ENCODE data around the gene GRIA2. TPM values are rescaled to one million over a fixed set of nuclear protein-coding genes. Genes with fewer than 3 reads are reported as not detected.

Gene GRIA2
- polyA plus RNA-seq, 2 donors: 0.01 to 0.14 TPM

GRCh38 chr4:157221426-157221894, 932 bp downstream of the GRIA2 start:
- 9 to 10% methylated on average over 24 of the region's 24 CpGs for WGBS, 2 donors
- H3K4me3 ChIP-seq (ENCODE audit: low read depth in 1 of 2, low read length in 2 of 2): no peak overlapping the region
- peaks cover 4 to 9% of the 10 kb centered on the region in 2 donors for H3K27me3 ChIP-seq (ENCODE audit: control insufficient read depth in 1 of 2, insufficient read depth in 2 of 2, low read length in 2 of 2)

GRCh38 chr4:157221895-157222770, 1.6 kb downstream of the GRIA2 start:
- H3K27ac ChIP-seq (ENCODE audit: low read depth in 2 of 2, low read length in 1 of 2): no peak overlapping the region
- peaks cover 4 to 6% of the 10 kb centered on the region in 2 donors for H3K4me1 ChIP-seq (ENCODE audit: control insufficient read depth in 2 of 2, insufficient read depth in 2 of 2, low read length in 1 of 2)
- peaks cover 4 to 9% of the 10 kb centered on the region in 2 donors for H3K27me3 ChIP-seq (ENCODE audit: control insufficient read depth in 1 of 2, insufficient read depth in 2 of 2, low read length in 2 of 2)
- WGBS, 2 donors: 4 to 7% methylated on average over 57 to 59 of the region's 59 CpGs
- H3K36me3 ChIP-seq (ENCODE audit: control insufficient read depth in 2 of 2, insufficient read depth in 2 of 2, low read length in 1 of 2): no peaks in the 10 kb centered on the region
- H3K4me3 ChIP-seq (ENCODE audit: low read depth in 1 of 2, low read length in 2 of 2): peak overlapping the region in 1 of 2 donors; percentile 13
- peaks cover 0 to 7% of the 10 kb centered on the region in 2 donors for H3K9me3 ChIP-seq (ENCODE audit: control insufficient read depth in 2 of 2, insufficient read depth in 1 of 2, low read depth in 1 of 2, low read length in 1 of 2)

More at GRCh38 chr4:157221426-157221894, 932 bp downstream of the GRIA2 start:
- Histone ChIP-seq H3K4me1 (ENCODE audit: control insufficient read depth in 2 of 2, insufficient read depth in 2 of 2, low read length in 1 of 2) (peaks cover 4 to 6% of the 10 kb centered on the region in 2 donors), H3K9me3 (ENCODE audit: control insufficient read depth in 2 of 2, insufficient read depth in 1 of 2, low read depth in 1 of 2, low read length in 1 of 2) (peaks cover 0 to 7% of the 10 kb centered on the region in 2 donors), H3K36me3 (ENCODE audit: control insufficient read depth in 2 of 2, insufficient read depth in 2 of 2, low read length in 1 of 2) (no peaks in the 10 kb centered on the region), H3K27ac (ENCODE audit: low read depth in 2 of 2, low read length in 1 of 2) (no peak overlapping the region)

GRCh38 chr4:157222771-157223160, 2.2 kb downstream of the GRIA2 start:
- 8% methylated on average over 15 of the region's 15 CpGs for WGBS, 2 donors
- no peaks in the 10 kb centered on the region for H3K36me3 ChIP-seq (ENCODE audit: control insufficient read depth in 2 of 2, insufficient read depth in 2 of 2, low read length in 1 of 2)
- peak overlapping the region in 1 of 2 donors; percentile 13 for H3K4me3 ChIP-seq (ENCODE audit: low read depth in 1 of 2, low read length in 2 of 2)
- peaks cover 4 to 9% of the 10 kb centered on the region in 2 donors for H3K27me3 ChIP-seq (ENCODE audit: control insufficient read depth in 1 of 2, insufficient read depth in 2 of 2, low read length in 2 of 2)
- H3K4me1 ChIP-seq (ENCODE audit: control insufficient read depth in 2 of 2, insufficient read depth in 2 of 2, low read length in 1 of 2): peaks cover 4 to 6% of the 10 kb centered on the region in 2 donors
- H3K27ac ChIP-seq (ENCODE audit: low read depth in 2 of 2, low read length in 1 of 2): no peak overlapping the region
- peaks cover 0 to 7% of the 10 kb centered on the region in 2 donors for H3K9me3 ChIP-seq (ENCODE audit: control insufficient read depth in 2 of 2, insufficient read depth in 1 of 2, low read depth in 1 of 2, low read length in 1 of 2)

- no peak overlapping the region for H3K4me3 ChIP-seq (ENCODE audit: low read depth in 1 of 2, low read length in 2 of 2)
- peaks cover 4 to 9% of the 10 kb centered on the region in 2 donors for H3K27me3 ChIP-seq (ENCODE audit: control insufficient read depth in 1 of 2, insufficient read depth in 2 of 2, low read length in 2 of 2)
- peaks cover 4 to 6% of the 10 kb centered on the region in 2 donors for H3K4me1 ChIP-seq (ENCODE audit: control insufficient read depth in 2 of 2, insufficient read depth in 2 of 2, low read length in 1 of 2)
- H3K27ac ChIP-seq (ENCODE audit: low read depth in 2 of 2, low read length in 1 of 2): no peak overlapping the region
- H3K36me3 ChIP-seq (ENCODE audit: control insufficient read depth in 2 of 2, insufficient read depth in 2 of 2, low read length in 1 of 2): no peaks in the 10 kb centered on the region
- peaks cover 0 to 7% of the 10 kb centered on the region in 2 donors for H3K9me3 ChIP-seq (ENCODE audit: control insufficient read depth in 2 of 2, insufficient read depth in 1 of 2, low read depth in 1 of 2, low read length in 1 of 2)
- 59 to 71% methylated on average over 1 of the region's 1 CpG for WGBS, 2 donors
These were observed 2.9 kb downstream of the GRIA2 start for GRCh38 chr4:157223456-157223855.

- 61 to 62% methylated on average over 2 of the region's 2 CpGs for WGBS, 2 donors
- Histone ChIP-seq H3K4me1 (ENCODE audit: control insufficient read depth in 2 of 2, insufficient read depth in 2 of 2, low read length in 1 of 2) (peaks cover 4 to 5% of the 10 kb centered on the region in 2 donors), H3K4me3 (ENCODE audit: low read depth in 1 of 2, low read length in 2 of 2) (no peak overlapping the region)
These were observed 4.6 kb downstream of the GRIA2 start for GRCh38 chr4:157225096-157225495.

GRCh38 chr4:157226035-157226434, 5.5 kb downstream of the GRIA2 start:
- Histone ChIP-seq H3K4me1 (ENCODE audit: control insufficient read depth in 2 of 2, insufficient read depth in 2 of 2, low read length in 1 of 2) (peaks cover 0 to 3% of the 10 kb centered on the region in 2 donors), H3K36me3 (ENCODE audit: control insufficient read depth in 2 of 2, insufficient read depth in 2 of 2, low read length in 1 of 2) (no peaks in the 10 kb centered on the region), H3K27me3 (ENCODE audit: control insufficient read depth in 1 of 2, insufficient read depth in 2 of 2, low read length in 2 of 2) (peaks cover 0 to 6% of the 10 kb centered on the region in 2 donors), H3K27ac (ENCODE audit: low read depth in 2 of 2, low read length in 1 of 2) (no peak overlapping the region), H3K9me3 (ENCODE audit: control insufficient read depth in 2 of 2, insufficient read depth in 1 of 2, low read depth in 1 of 2, low read length in 1 of 2) (no peaks in the 10 kb centered on the region), H3K4me3 (ENCODE audit: low read depth in 1 of 2, low read length in 2 of 2) (no peak overlapping the region)
- WGBS, 2 donors: 85 to 92% methylated on average over 2 of the region's 2 CpGs

More at GRCh38 chr4:157225096-157225495, 4.6 kb downstream of the GRIA2 start:
- Histone ChIP-seq H3K9me3 (ENCODE audit: control insufficient read depth in 2 of 2, insufficient read depth in 1 of 2, low read depth in 1 of 2, low read length in 1 of 2) (peaks cover 0 to 6% of the 10 kb centered on the region in 2 donors), H3K36me3 (ENCODE audit: control insufficient read depth in 2 of 2, insufficient read depth in 2 of 2, low read length in 1 of 2) (no peaks in the 10 kb centered on the region), H3K27me3 (ENCODE audit: control insufficient read depth in 1 of 2, insufficient read depth in 2 of 2, low read length in 2 of 2) (peaks cover 4 to 6% of the 10 kb centered on the region in 2 donors), H3K27ac (ENCODE audit: low read depth in 2 of 2, low read length in 1 of 2) (no peak overlapping the region)

- no peaks in the 10 kb centered on the region for H3K36me3 ChIP-seq (ENCODE audit: control insufficient read depth in 2 of 2, insufficient read depth in 2 of 2, low read length in 1 of 2)
- no peaks in the 10 kb centered on the region for H3K9me3 ChIP-seq (ENCODE audit: control insufficient read depth in 2 of 2, insufficient read depth in 1 of 2, low read depth in 1 of 2, low read length in 1 of 2)
- 92 to 93% methylated on average over 3 of the region's 3 CpGs for WGBS, 2 donors
- H3K4me3 ChIP-seq (ENCODE audit: low read depth in 1 of 2, low read length in 2 of 2): no peak overlapping the region
- peaks cover 0 to 4% of the 10 kb centered on the region in 2 donors for H3K27me3 ChIP-seq (ENCODE audit: control insufficient read depth in 1 of 2, insufficient read depth in 2 of 2, low read length in 2 of 2)
- H3K27ac ChIP-seq (ENCODE audit: low read depth in 2 of 2, low read length in 1 of 2): no peak overlapping the region
- H3K4me1 ChIP-seq (ENCODE audit: control insufficient read depth in 2 of 2, insufficient read depth in 2 of 2, low read length in 1 of 2): peaks cover 0 to 2% of the 10 kb centered on the region in 2 donors
These were observed 6.1 kb downstream of the GRIA2 start for GRCh38 chr4:157226601-157227000.

GRCh38 chr4:157231525-157231924, 11.0 kb downstream of the GRIA2 start:
- 80 to 92% methylated on average over 2 of the region's 2 CpGs for WGBS, 2 donors
- Histone ChIP-seq H3K9me3 (ENCODE audit: control insufficient read depth in 2 of 2, insufficient read depth in 1 of 2, low read depth in 1 of 2, low read length in 1 of 2) (no peaks in the 10 kb centered on the region), H3K4me3 (ENCODE audit: low read depth in 1 of 2, low read length in 2 of 2) (no peak overlapping the region), H3K36me3 (ENCODE audit: control insufficient read depth in 2 of 2, insufficient read depth in 2 of 2, low read length in 1 of 2) (no peaks in the 10 kb centered on the region), H3K4me1 (ENCODE audit: control insufficient read depth in 2 of 2, insufficient read depth in 2 of 2, low read length in 1 of 2) (no peaks in the 10 kb centered on the region), H3K27me3 (ENCODE audit: control insufficient read depth in 1 of 2, insufficient read depth in 2 of 2, low read length in 2 of 2) (no peaks in the 10 kb centered on the region), H3K27ac (ENCODE audit: low read depth in 2 of 2, low read length in 1 of 2) (no peak overlapping the region)

GRCh38 chr4:157242871-157243270, 22.3 kb downstream of the GRIA2 start:
- Histone ChIP-seq H3K27me3 (ENCODE audit: control insufficient read depth in 1 of 2, insufficient read depth in 2 of 2, low read length in 2 of 2) (no peaks in the 10 kb centered on the region), H3K27ac (ENCODE audit: low read depth in 2 of 2, low read length in 1 of 2) (no peak overlapping the region), H3K9me3 (ENCODE audit: control insufficient read depth in 2 of 2, insufficient read depth in 1 of 2, low read depth in 1 of 2, low read length in 1 of 2) (no peaks in the 10 kb centered on the region), H3K36me3 (ENCODE audit: control insufficient read depth in 2 of 2, insufficient read depth in 2 of 2, low read length in 1 of 2) (no peaks in the 10 kb centered on the region), H3K4me3 (ENCODE audit: low read depth in 1 of 2, low read length in 2 of 2) (no peak overlapping the region), H3K4me1 (ENCODE audit: control insufficient read depth in 2 of 2, insufficient read depth in 2 of 2, low read length in 1 of 2) (no peaks in the 10 kb centered on the region)
